Measurements from ENCODE around the gene ACOT13. TPM values are rescaled to one million over a fixed set of nuclear protein-coding genes. Genes with fewer than 3 reads are reported as not detected.
A peak's percentile ranks its signal among the peaks of the same experiment; 100 is the strongest.
"Not testable (repeated sequence)": the region's sequence is repeated elsewhere in the genome, so short reads cannot be mapped to it uniquely, and the experiment has no call there.

The ACOT13 gene
- polyA plus RNA-seq, 3 donors, result 1.7 to 20.1 (median 14.5) TPM

DNA sequence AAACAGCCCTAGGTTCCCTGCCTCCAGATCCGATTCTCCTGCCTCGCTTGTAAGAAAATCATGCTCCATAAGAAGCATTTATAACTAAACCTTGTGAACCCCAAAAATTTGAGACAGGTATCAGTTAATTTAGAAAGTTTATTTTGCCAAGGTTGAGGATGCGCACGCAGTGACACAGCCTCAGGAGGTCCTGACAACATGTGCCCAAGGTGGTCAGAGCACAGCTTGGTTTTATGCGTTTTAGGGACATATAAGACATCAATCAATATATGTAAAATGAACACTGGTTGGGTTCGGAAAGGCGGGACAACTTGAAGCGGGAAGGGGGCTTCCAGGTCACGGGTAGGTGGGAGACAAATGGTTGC is 2.1 kb downstream of the ACOT13 start:
- peaks cover 6 to 12% of the 10 kb centered on the region in 2 donors for H3K36me3 Mint-ChIP-seq

DNA sequence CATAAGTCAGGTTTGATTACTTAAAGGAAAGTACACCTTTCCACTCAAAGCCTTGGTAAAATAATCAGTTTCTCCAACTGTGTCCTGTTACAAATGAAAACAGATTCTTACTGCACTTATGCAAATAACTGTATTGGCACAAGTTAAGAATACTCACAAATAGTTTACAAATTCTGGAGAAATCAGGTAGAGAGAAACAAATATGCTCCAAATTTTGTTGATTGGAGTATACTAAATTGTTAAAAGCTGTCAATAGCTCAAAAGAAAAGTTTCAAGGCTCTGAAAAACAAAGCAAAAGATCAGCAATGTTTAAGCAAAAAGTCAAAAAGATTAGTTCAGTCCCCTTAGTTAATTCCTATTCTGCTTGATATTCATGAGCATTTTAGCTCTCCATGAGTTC is 3.6 kb downstream of the ACOT13 start:
- H3K36me3 ChIP-seq (replicated peaks in 1 of 2; ENCODE audit: control insufficient read depth in 1 of 2, insufficient read depth in 2 of 2, low read length in 2 of 2); H3K4me2 ChIP-seq (replicated peaks; ENCODE audit: extremely low read depth, low read length, poor library complexity, severe bottlenecking); H4K20me1 ChIP-seq (ENCODE audit: insufficient read depth, low read length); H3K27me3 ChIP-seq (ENCODE audit: control insufficient read depth in 2 of 2, insufficient read depth in 2 of 2, low read length in 2 of 2); H3K36me3 Mint-ChIP-seq; H2AFZ ChIP-seq (ENCODE audit: insufficient read depth, low read depth, low read length, poor library complexity, severe bottlenecking); intact Hi-C loops (cut with micrococcal nuclease); H3K4me3 Mint-ChIP-seq; H3K4me3 ChIP-seq (replicated peaks in 1 of 3; ENCODE audit: low read depth in 2 of 3, low read length in 3 of 3); H3K27ac Mint-ChIP-seq; H3K9ac ChIP-seq (ENCODE audit: insufficient read depth, low read length, poor library complexity, severe bottlenecking); DNase-seq; H3K27me3 Mint-ChIP-seq (ENCODE audit: low read depth in 3 of 3); H3K27ac ChIP-seq (ENCODE audit: low read depth in 1 of 2, low read length in 2 of 2): not testable (repeated sequence)
- peaks cover 14 to 19% of the 10 kb centered on the region in 2 donors for H3K4me1 ChIP-seq (ENCODE audit: control insufficient read depth in 1 of 2, insufficient read depth in 2 of 2, low read length in 2 of 2)
- Mint-ChIP-seq H3K4me1 (peaks cover 27% of the 10 kb centered on the region), H3K9me3 (peaks cover 9 to 48% (median 26%) of the 10 kb centered on the region in 7 donors)
- peaks cover 20% of the 10 kb centered on the region for H3K79me2 ChIP-seq (ENCODE audit: insufficient read depth, low read length)
- peaks cover 15 to 22% of the 10 kb centered on the region in 2 donors for H3K9me3 ChIP-seq (replicated peaks in 1 of 2; ENCODE audit: control insufficient read depth in 1 of 2, insufficient read depth in 1 of 2, low read length in 2 of 2)

More for the DNA sequence above, 2.1 kb downstream of the ACOT13 start:
- peaks cover 21 to 29% of the 10 kb centered on the region in 2 donors for H3K4me1 ChIP-seq (ENCODE audit: control insufficient read depth in 1 of 2, insufficient read depth in 2 of 2, low read length in 2 of 2)
- TF ChIP-seq, protein P1, sequence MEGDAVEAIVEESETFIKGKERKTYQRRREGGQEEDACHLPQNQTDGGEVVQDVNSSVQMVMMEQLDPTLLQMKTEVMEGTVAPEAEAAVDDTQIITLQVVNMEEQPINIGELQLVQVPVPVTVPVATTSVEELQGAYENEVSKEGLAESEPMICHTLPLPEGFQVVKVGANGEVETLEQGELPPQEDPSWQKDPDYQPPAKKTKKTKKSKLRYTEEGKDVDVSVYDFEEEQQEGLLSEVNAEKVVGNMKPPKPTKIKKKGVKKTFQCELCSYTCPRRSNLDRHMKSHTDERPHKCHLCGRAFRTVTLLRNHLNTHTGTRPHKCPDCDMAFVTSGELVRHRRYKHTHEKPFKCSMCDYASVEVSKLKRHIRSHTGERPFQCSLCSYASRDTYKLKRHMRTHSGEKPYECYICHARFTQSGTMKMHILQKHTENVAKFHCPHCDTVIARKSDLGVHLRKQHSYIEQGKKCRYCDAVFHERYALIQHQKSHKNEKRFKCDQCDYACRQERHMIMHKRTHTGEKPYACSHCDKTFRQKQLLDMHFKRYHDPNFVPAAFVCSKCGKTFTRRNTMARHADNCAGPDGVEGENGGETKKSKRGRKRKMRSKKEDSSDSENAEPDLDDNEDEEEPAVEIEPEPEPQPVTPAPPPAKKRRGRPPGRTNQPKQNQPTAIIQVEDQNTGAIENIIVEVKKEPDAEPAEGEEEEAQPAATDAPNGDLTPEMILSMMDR (IDR thresholded peaks at IDR 0.05), result no peak
- peaks cover 3 to 5% of the 10 kb centered on the region in 2 donors for H3K36me3 ChIP-seq (replicated peaks in 1 of 2; ENCODE audit: control insufficient read depth in 1 of 2, insufficient read depth in 2 of 2, low read length in 2 of 2)
- no peaks in the 10 kb centered on the region for H3K27me3 ChIP-seq (ENCODE audit: control insufficient read depth in 2 of 2, insufficient read depth in 2 of 2, low read length in 2 of 2)
- Mint-ChIP-seq H3K27me3 (ENCODE audit: low read depth in 3 of 3) (peaks cover 0 to 4% (median 3%) of the 10 kb centered on the region in 3 donors), H3K9me3 (peaks cover 8 to 37% (median 20%) of the 10 kb centered on the region in 7 donors), H3K4me1 (peaks cover 37% of the 10 kb centered on the region), H3K4me3 (peak overlapping the region; percentile 45 to 59), H3K27ac (peak overlapping the region in 5 of 7 donors; percentile 2 to 75 (median 42))
- H2AFZ ChIP-seq (ENCODE audit: insufficient read depth, low read depth, low read length, poor library complexity, severe bottlenecking), result no peak overlapping the region
- peak overlapping the region; percentile 16 for H3K4me2 ChIP-seq (replicated peaks; ENCODE audit: extremely low read depth, low read length, poor library complexity, severe bottlenecking)
- H3K4me3 ChIP-seq (replicated peaks in 1 of 3; ENCODE audit: low read depth in 2 of 3, low read length in 3 of 3), result peak overlapping the region in 1 of 3 experiments; percentile 30
- H3K79me2 ChIP-seq (ENCODE audit: insufficient read depth, low read length), result peaks cover 35% of the 10 kb centered on the region
- WGBS (ENCODE audit: insufficient coverage), result no CpG with 5 or more reads among the region's 9 CpGs
- peaks cover 9 to 19% of the 10 kb centered on the region in 2 donors for H3K9me3 ChIP-seq (replicated peaks in 1 of 2; ENCODE audit: control insufficient read depth in 1 of 2, insufficient read depth in 1 of 2, low read length in 2 of 2)
- H4K20me1 ChIP-seq (ENCODE audit: insufficient read depth, low read length), result peaks cover 2% of the 10 kb centered on the region
- no peak overlapping the region for H3K27ac ChIP-seq (ENCODE audit: low read depth in 1 of 2, low read length in 2 of 2)
- H3K9ac ChIP-seq (ENCODE audit: insufficient read depth, low read length, poor library complexity, severe bottlenecking), result no peak overlapping the region
- no peak for DNase-seq
- intact Hi-C loops (cut with micrococcal nuclease), result loop anchor here in 1 of 2 donors (10.0 kb wide), 1 partner anchor 56 kb away; no protein-coding TSS in a partner anchor

DNA sequence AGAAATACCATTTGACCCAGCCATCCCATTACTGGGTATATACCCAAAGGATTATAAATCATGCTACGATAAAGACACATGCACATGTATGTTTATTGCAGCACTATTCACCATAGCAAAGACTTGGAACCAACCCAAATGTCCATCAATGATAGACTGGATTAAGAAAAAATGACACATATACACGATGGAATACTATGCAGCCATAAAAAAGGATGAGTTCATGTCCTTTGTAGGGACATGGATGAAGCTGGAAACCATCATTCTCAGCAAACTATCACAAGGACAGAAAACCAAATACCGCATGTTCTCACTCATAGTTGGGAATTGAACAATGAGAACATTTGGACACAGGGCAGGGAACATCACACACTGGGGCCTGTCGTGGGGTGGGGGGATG is 4.2 kb downstream of the ACOT13 start:
- peaks cover 14% of the 10 kb centered on the region for H3K79me2 ChIP-seq (ENCODE audit: insufficient read depth, low read length)
- H3K27me3 Mint-ChIP-seq (ENCODE audit: low read depth in 3 of 3); H3K27ac ChIP-seq (ENCODE audit: low read depth in 1 of 2, low read length in 2 of 2); H3K9ac ChIP-seq (ENCODE audit: insufficient read depth, low read length, poor library complexity, severe bottlenecking); DNase-seq; H2AFZ ChIP-seq (ENCODE audit: insufficient read depth, low read depth, low read length, poor library complexity, severe bottlenecking); H4K20me1 ChIP-seq (ENCODE audit: insufficient read depth, low read length); intact Hi-C loops (cut with micrococcal nuclease); H3K27me3 ChIP-seq (ENCODE audit: control insufficient read depth in 2 of 2, insufficient read depth in 2 of 2, low read length in 2 of 2); H3K27ac Mint-ChIP-seq; H3K4me3 ChIP-seq (replicated peaks in 1 of 3; ENCODE audit: low read depth in 2 of 3, low read length in 3 of 3); H3K4me3 Mint-ChIP-seq; H3K36me3 Mint-ChIP-seq; H3K36me3 ChIP-seq (replicated peaks in 1 of 2; ENCODE audit: control insufficient read depth in 1 of 2, insufficient read depth in 2 of 2, low read length in 2 of 2); H3K4me2 ChIP-seq (replicated peaks; ENCODE audit: extremely low read depth, low read length, poor library complexity, severe bottlenecking): not testable (repeated sequence)
- WGBS (ENCODE audit: insufficient coverage), result no CpG with 5 or more reads among the region's 4 CpGs
- peaks cover 15 to 22% of the 10 kb centered on the region in 2 donors for H3K9me3 ChIP-seq (replicated peaks in 1 of 2; ENCODE audit: control insufficient read depth in 1 of 2, insufficient read depth in 1 of 2, low read length in 2 of 2)
- Mint-ChIP-seq H3K9me3 (peaks cover 9 to 51% (median 29%) of the 10 kb centered on the region in 7 donors), H3K4me1 (peaks cover 21% of the 10 kb centered on the region)
- peaks cover 8 to 13% of the 10 kb centered on the region in 2 donors for H3K4me1 ChIP-seq (ENCODE audit: control insufficient read depth in 1 of 2, insufficient read depth in 2 of 2, low read length in 2 of 2)

All from CD14-positive monocyte (primary cell).